GM19239 (cell line): ENCODE measurements around the gene SPOCD1.
A peak's percentile ranks its signal among the peaks of the same experiment; 100 is the strongest.

Experiments
- DNase-seq: peaks from one replicate; pipeline ENCODE4 v3.0.0; 2011; ENCODE audit warnings: low spot score; ENCODE audit not compliant: insufficient read length
- FAIRE-seq: peaks from 2 replicates; lab custom pipeline; 2011; peaks lifted over from hg19 to GRCh38; lab: Jason Lieb, UNC

The SPOCD1 gene

GRCh38 chr1:31789259-31790065 lies 26.4 kb downstream of the SPOCD1 start:
- no peak for FAIRE-seq

GRCh38 chr1:31788825-31789256 lies 27.0 kb downstream of the SPOCD1 start:
- DNase-seq (no peak), FAIRE-seq (no peak)

More at GRCh38 chr1:31789259-31790065, 26.4 kb downstream of the SPOCD1 start:
- DNase-seq, result peak; percentile 98

- DNase-seq (peak; percentile 93), FAIRE-seq (peak; percentile 100)
Observed at GRCh38 chr1:31788138-31788824, 27.5 kb downstream of the SPOCD1 start.

GRCh38 chr1:31787786-31788137 lies 28.1 kb downstream of the SPOCD1 start:
- no peak for FAIRE-seq
- DNase-seq, result no peak

GRCh38 chr1:31787261-31787660 lies 28.6 kb downstream of the SPOCD1 start:
- FAIRE-seq (no peak), DNase-seq (no peak)

- FAIRE-seq (no peak), DNase-seq (no peak)
Observed at GRCh38 chr1:31786366-31787060, 29.3 kb downstream of the SPOCD1 start.

- no peak for FAIRE-seq
Observed at GRCh38 chr1:31785947-31786290, 29.9 kb downstream of the SPOCD1 start.

GRCh38 chr1:31785020-31785946 lies 30.5 kb downstream of the SPOCD1 start:
- no peak for DNase-seq
- FAIRE-seq, result no peak

More at GRCh38 chr1:31785947-31786290, 29.9 kb downstream of the SPOCD1 start:
- no peak for DNase-seq

GRCh38 chr1:31784356-31785019 lies 31.3 kb downstream of the SPOCD1 start:
- no peak for DNase-seq
- FAIRE-seq, result no peak

- no peak for FAIRE-seq
- DNase-seq, result no peak
Observed at GRCh38 chr1:31783846-31784245, 32.0 kb downstream of the SPOCD1 start.

- DNase-seq, result no peak
Observed at GRCh38 chr1:31782421-31783410, 33.1 kb downstream of the SPOCD1 start.

GRCh38 chr1:31781756-31782371 lies 34.0 kb downstream of the SPOCD1 start:
- DNase-seq (no peak), FAIRE-seq (no peak)

More at GRCh38 chr1:31782421-31783410, 33.1 kb downstream of the SPOCD1 start:
- no peak for FAIRE-seq

- FAIRE-seq (no peak), DNase-seq (no peak)
Observed at GRCh38 chr1:31781138-31781755, 34.6 kb downstream of the SPOCD1 start.

GRCh38 chr1:31780632-31781031 lies 35.2 kb downstream of the SPOCD1 start:
- no peak for DNase-seq
- no peak for FAIRE-seq

- no peak for FAIRE-seq
- DNase-seq, result no peak
Observed at GRCh38 chr1:31779687-31780086, 36.1 kb downstream of the SPOCD1 start.

- FAIRE-seq (no peak), DNase-seq (no peak)
Observed at GRCh38 chr1:31778763-31779488, 36.9 kb downstream of the SPOCD1 start.

- DNase-seq (no peak), FAIRE-seq (no peak)
Observed at GRCh38 chr1:31776516-31776915, 39.3 kb downstream of the SPOCD1 start.
